Spleen (tissue), 11 donors: ENCODE data around the gene C16orf90. TPM values are rescaled to one million over a fixed set of nuclear protein-coding genes. Genes with fewer than 3 reads are reported as not detected.

Experiments used
- DNase-seq: peaks from one replicate; pipeline ENCODE4 v3.0.0-alpha.2; 2020
- H3K27ac ChIP-seq, 8 donors: fragments of 200-600 bp; sonication (generic) in 7 of 8; 1 replicate in 4 of 8; 2 replicates in 4 of 8; pipeline versions ENCODE4 v1.5.0 to v1.8.0; 2016 to 2021; ENCODE audit warnings: inconsistent platforms in 4 of 8, mild to moderate bottlenecking in 4 of 8, moderate library complexity in 1 of 8
- H3K27me3 ChIP-seq, 7 donors: fragments of 200-600 bp; sonication (generic) in 6 of 7; replicated peaks in 1 of 7; 1 replicate in 4 of 7; 2 replicates in 3 of 7; pipeline versions ENCODE4 v1.5.0 to v1.8.0; 2016 to 2021; ENCODE audit warnings: inconsistent platforms in 3 of 7, mild to moderate bottlenecking in 1 of 7
- H3K36me3 ChIP-seq, 6 donors: fragments of 200-600 bp; sonication (generic) in 5 of 6; 1 replicate in 4 of 6; 2 replicates in 2 of 6; pipeline versions ENCODE4 v1.5.0 to v1.8.0; 2016 to 2021; ENCODE audit warnings: inconsistent platforms in 2 of 6
- H3K4me1 ChIP-seq, 6 donors: fragments of 200-600 bp; sonication (generic) in 5 of 6; 1 replicate in 3 of 6; 2 replicates in 3 of 6; pipeline versions ENCODE4 v1.5.0 to v1.8.0; 2016 to 2021; ENCODE audit warnings: inconsistent platforms in 3 of 6
- H3K4me3 ChIP-seq, 8 donors: fragments of 200-600 bp; sonication (generic) in 7 of 8; 1 replicate in 4 of 8; 2 replicates in 4 of 8; pipeline versions ENCODE4 v1.5.0 to v1.8.0; 2016 to 2021; ENCODE audit warnings: inconsistent platforms in 4 of 8, mild to moderate bottlenecking in 4 of 8, moderate library complexity in 2 of 8
- H3K9me3 ChIP-seq, 8 donors: fragments of 200-600 bp; sonication (generic) in 7 of 8; 1 replicate in 4 of 8; 2 replicates in 4 of 8; pipeline versions ENCODE4 v1.5.0 to v1.8.0; 2016 to 2021; ENCODE audit warnings: inconsistent platforms in 4 of 8
- CTCF ChIP-seq, 11 experiments: fragments of 200-600 bp in 7 of 11; fragments of 450-650 bp in 4 of 11; sonication (generic) in 4 of 11; IDR thresholded peaks in 8 of 11; conservative IDR thresholded peaks in 3 of 11; 1 replicate in 7 of 11; 2 replicates in 4 of 11; pipeline versions ENCODE4 v1.4.0 to v1.8.0; 2016 to 2021; ENCODE audit warnings: antibody characterized with exemption in 11 of 11, inconsistent platforms in 4 of 11, mild to moderate bottlenecking in 1 of 11
- POLR2A ChIP-seq, 3 donors: fragments of 450-650 bp; IDR thresholded peaks; one replicate each; pipeline ENCODE4 v1.5.1; 2017; ENCODE audit warnings: antibody characterized with exemption in 3 of 3, mild to moderate bottlenecking in 1 of 3
- POLR2AphosphoS5 ChIP-seq, 3 donors: sonication (generic); formaldehyde crosslinking; IDR thresholded peaks; one replicate each; pipeline ENCODE4 v1.5.1; 2017; ENCODE audit warnings: antibody characterized with exemption in 3 of 3
- WGBS, 5 donors: extraction: QIAGEN DNeasy Blood & Tissue Kit in 3 of 5; methylation state at CpG; one replicate each; pipeline versions ENCODE4 v1.1.5 to v1.1.7; 2013 to 2018; 5-methylcytosine and 5-hydroxymethylcytosine counted together
- intact Hi-C: fragments of 100-400 bp; cut with DNase I; formaldehyde crosslinking; loops from one replicate; pipeline ENCODE4 v1.15.0; 2023; ENCODE audit warnings: low total_unique reads
- polyA plus RNA-seq, 3 donors: library from polyadenylated mRNA; stranded (reverse); fragments of 200-250 nt; gene quantifications; one replicate each; pipeline ENCODE4 v1.2.1, GENCODE V29; 2013
- total RNA-seq, 7 donors: library from RNA; depleted of rRNA in 3 of 7; stranded (reverse); fragments of >200 nt in 3 of 7; fragmentation: NEBNext Ultra II Directional in 4 of 7; extraction: Animal tissue kit (Norgen Biotek cat#: 25700) in 4 of 7; gene quantifications; one replicate each; pipeline versions ENCODE4 v1.1.0 to v1.2.1, GENCODE V29; 2016 to 2021
- donor health status: healthy with polysubstance abuse.
- donor health status: DM: no; HTN: no; CAD: no; lungs with moderate emphysema.
- donor health status: DM: no; HTN: no; CAD: no.
- donor health status: Bipolar disorder and iron deficiency.
- donor health status: healthy.
- donor health status: DM: no; HTN: no; CAD: no.
- donor health status: DM: yes; HTN: yes; CAD: no.

The C16orf90 gene
- total and polyA plus RNA-seq, 10 donors = not detected

GRCh38 chr16:3484318-3485096 is 10.8 kb downstream of the C16orf90 start:
- intact Hi-C loops = no loop called here
- TF ChIP-seq POLR2AphosphoS5 (IDR thresholded peaks at IDR 0.05) (peak in 1 of 3 donors; percentile 61), POLR2A (IDR thresholded peaks at IDR 0.05) (no peak)
- Histone ChIP-seq H3K27ac (no peak overlapping the region), H3K9me3 (no peaks in the 10 kb centered on the region), H3K27me3 (no peaks in the 10 kb centered on the region), H3K4me3 (no peak overlapping the region), H3K36me3 (peaks cover 3 to 92% (median 77%) of the 10 kb centered on the region in 6 donors), H3K4me1 (peaks cover 0 to 8% (median 2%) of the 10 kb centered on the region in 6 donors)
- 88 to 93% (median 91%) methylated on average over 26 to 30 of the region's 30 CpGs for WGBS, 5 donors
- DNase-seq = peak; percentile 42

GRCh38 chr16:3482659-3483241 is 12.5 kb downstream of the C16orf90 start:
- DNase-seq = peak; percentile 13
- Histone ChIP-seq H3K27me3 (no peaks in the 10 kb centered on the region), H3K27ac (no peak overlapping the region), H3K36me3 (peaks cover 3 to 100% (median 85%) of the 10 kb centered on the region in 6 donors), H3K4me1 (peaks cover 0 to 8% (median 2%) of the 10 kb centered on the region in 6 donors), H3K4me3 (no peak overlapping the region), H3K9me3 (no peaks in the 10 kb centered on the region)
- WGBS, 5 donors = 93 to 96% (median 95%) methylated on average over 18 of the region's 18 CpGs
- intact Hi-C loops = no loop called here
- TF ChIP-seq CTCF (IDR thresholded peaks at IDR 0.05 in 8 of 11, conservative IDR thresholded peaks at IDR 0.05 in 3 of 11) = no peak
- TF ChIP-seq POLR2A (IDR thresholded peaks at IDR 0.05) = no peak

GRCh38 chr16:3481696-3482658 is 13.3 kb downstream of the C16orf90 start:
- DNase-seq = no peak
- WGBS, 5 donors = 88 to 94% (median 92%) methylated on average over 27 to 32 of the region's 32 CpGs
- intact Hi-C loops = no loop called here
- Histone ChIP-seq H3K27me3 (no peaks in the 10 kb centered on the region), H3K27ac (peak overlapping the region in 1 of 8 donors; percentile 5), H3K4me1 (peaks cover 0 to 8% (median 2%) of the 10 kb centered on the region in 6 donors), H3K9me3 (no peaks in the 10 kb centered on the region), H3K36me3 (peaks cover 3 to 100% (median 83%) of the 10 kb centered on the region in 6 donors), H3K4me3 (no peak overlapping the region)
- TF ChIP-seq POLR2AphosphoS5 (IDR thresholded peaks at IDR 0.05) (no peak), CTCF (IDR thresholded peaks at IDR 0.05 in 8 of 11, conservative IDR thresholded peaks at IDR 0.05 in 3 of 11) (no peak), POLR2A (IDR thresholded peaks at IDR 0.05) (no peak)

DNA sequence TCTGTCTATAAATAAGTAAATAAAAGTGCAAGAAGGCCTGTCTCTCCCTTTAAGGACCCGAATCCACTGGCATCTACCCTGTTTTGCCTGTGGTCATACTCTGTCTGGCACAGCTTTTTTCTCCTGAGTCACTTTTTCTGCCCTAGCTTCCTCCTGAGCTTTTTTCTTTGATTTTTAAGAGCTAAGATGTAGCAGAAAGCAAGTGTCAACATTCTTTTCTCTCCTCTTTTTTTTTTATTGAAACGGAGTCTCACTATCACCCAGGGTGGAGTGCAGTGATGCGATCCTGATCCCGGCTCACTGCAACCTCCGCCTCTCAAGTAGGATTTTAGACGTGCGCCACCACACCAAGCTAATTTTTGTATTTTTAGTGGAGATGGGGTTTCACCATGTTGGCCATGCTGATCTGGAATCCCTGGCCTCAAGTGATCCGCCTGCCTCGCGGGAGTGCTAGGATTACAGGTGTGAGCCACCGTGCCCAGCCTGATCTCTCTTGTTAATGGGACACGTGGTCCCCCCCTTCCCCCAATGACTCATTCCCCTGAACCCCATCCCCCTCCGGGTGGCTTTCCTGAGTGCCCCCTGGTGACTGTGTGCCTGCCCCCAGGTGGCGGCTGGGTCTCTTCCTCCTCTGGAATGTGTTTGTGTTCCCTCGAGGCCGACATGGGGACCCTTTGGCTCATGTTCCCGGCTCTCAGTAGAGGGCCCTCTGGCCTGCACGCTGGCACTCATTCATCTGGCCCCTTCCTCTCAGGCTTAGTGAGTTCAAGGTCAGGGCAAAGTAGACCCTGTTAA is 14.2 kb downstream of the C16orf90 start:
- H3K27me3 ChIP-seq = no peaks in the 10 kb centered on the region
- no peak overlapping the region for H3K4me3 ChIP-seq
- H3K27ac ChIP-seq = peak overlapping the region in 1 of 8 donors; percentile 5
- no peaks in the 10 kb centered on the region for H3K9me3 ChIP-seq
- DNase-seq = no peak
- H3K36me3 ChIP-seq = peaks cover 3 to 100% (median 78%) of the 10 kb centered on the region in 6 donors
- intact Hi-C loops = no loop called here
- peaks cover 0 to 9% (median 3%) of the 10 kb centered on the region in 6 donors for H3K4me1 ChIP-seq
- 72 to 89% (median 82%) methylated on average over 18 of the region's 18 CpGs for WGBS, 5 donors
- TF ChIP-seq POLR2AphosphoS5 (IDR thresholded peaks at IDR 0.05) = no peak
- no peak for TF ChIP-seq CTCF (IDR thresholded peaks at IDR 0.05 in 8 of 11, conservative IDR thresholded peaks at IDR 0.05 in 3 of 11)
- TF ChIP-seq POLR2A (IDR thresholded peaks at IDR 0.05) = no peak
